GM19023 (cell line): Measurements from ENCODE around the gene ENGASE.

ENCODE experiments used
- ATAC-seq: cut with Tn5 transposase; IDR thresholded peaks from one replicate; pipeline ENCODE4 v1.9.1; 2021; ENCODE audit warnings: mild to moderate bottlenecking, moderate library complexity; ENCODE audit not compliant: unreplicated experiment

ENGASE gene

DNA sequence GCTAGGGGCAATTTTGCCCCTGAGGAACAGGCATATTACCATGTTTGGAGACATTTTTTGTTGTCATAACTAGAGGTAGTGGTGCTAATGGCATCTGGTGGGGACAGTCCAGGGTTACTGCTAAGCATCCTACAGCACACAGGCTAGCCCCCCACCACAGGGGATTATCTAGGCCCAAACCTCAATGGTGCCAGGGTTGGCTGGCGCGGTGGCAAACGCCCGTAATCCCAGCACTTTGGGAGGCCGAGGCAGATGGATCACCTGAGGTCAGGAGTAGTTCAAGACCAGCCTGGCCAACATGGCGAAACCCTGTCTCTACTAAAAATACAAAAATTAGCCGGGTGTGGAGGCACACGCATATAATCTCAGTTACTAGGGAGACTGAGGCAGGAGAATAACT, 35.5 kb upstream of the ENGASE start:
- no peak for ATAC-seq

DNA sequence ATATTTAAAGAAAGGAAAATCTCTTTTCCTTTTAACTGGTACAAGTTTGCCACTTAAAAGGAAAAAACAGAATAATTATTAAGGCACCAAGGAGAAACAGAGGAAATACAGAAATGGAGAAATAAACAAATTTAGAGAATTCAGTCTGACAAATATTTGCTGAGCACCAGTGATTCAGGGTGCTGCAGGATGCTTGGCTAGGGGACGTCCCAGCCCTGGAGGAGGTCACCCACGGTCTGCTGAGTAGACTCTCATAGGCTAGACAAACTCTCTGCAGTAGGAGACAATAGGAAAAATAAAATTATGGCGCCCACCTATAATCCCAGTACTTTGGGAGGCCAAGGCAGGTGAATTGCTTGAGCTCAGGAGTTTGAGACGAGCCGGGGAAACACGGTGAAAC, 34.7 kb upstream of the ENGASE start:
- no peak for ATAC-seq

DNA sequence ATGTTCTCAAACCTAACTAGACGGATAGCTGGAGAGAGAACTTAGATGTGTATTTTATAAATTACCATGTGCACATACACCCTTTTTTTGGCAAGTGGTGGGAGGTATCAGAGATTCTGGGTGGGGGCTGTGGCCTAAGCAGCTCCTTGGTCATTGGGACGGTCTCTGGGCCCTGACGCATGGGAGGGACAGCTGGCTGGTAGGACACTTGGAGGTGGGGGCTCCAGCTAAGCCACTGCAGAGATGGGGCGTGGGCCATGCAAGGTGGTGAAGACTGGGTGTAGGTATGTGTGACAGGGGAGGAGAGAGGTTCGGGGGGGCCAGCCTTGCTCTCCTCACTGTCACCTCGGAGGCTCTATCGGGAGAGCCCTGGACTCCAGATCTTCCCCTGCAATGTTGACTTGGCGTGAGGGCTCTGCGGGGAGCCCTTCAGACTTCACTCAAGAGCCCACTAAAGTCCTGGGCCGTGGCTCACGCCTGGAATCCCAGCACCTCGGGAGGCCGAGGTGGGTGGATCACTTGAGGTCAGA, 33.5 kb upstream of the ENGASE start:
- ATAC-seq, result no peak

DNA sequence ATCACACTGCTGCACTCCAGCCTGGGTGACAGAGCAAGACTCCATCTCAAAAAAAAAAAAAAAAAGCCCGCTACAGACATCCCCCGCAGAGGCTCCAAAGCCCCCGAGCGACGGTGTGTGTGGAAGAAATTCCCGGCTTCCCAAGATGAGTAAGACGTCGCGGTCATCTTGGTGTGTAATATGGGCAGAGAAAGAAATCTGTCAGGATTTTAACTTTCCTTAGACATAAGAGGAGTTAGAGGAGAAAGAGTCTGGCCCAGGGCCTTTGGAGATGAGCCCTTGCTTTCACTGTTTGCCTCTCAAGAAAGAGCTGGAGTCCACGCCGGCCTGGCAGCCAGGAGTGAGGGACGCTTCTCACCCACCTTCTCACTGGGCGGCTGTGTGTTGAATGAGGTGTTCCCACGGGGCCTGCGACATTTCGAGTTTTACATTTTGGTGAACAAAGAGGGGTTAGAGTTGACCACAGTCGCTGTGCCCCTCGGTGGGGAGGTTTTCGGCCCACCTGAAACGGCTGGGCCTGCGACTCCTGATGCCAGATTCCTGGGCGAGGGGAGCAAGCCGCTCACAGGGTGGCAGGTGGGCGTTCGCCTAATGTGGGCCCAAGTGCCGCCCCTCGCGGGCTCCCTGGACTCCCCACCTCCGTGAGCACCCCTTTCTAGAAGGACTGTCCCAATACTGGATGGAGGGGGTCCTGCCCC, 32.8 kb upstream of the ENGASE start:
- ATAC-seq, result no peak

DNA sequence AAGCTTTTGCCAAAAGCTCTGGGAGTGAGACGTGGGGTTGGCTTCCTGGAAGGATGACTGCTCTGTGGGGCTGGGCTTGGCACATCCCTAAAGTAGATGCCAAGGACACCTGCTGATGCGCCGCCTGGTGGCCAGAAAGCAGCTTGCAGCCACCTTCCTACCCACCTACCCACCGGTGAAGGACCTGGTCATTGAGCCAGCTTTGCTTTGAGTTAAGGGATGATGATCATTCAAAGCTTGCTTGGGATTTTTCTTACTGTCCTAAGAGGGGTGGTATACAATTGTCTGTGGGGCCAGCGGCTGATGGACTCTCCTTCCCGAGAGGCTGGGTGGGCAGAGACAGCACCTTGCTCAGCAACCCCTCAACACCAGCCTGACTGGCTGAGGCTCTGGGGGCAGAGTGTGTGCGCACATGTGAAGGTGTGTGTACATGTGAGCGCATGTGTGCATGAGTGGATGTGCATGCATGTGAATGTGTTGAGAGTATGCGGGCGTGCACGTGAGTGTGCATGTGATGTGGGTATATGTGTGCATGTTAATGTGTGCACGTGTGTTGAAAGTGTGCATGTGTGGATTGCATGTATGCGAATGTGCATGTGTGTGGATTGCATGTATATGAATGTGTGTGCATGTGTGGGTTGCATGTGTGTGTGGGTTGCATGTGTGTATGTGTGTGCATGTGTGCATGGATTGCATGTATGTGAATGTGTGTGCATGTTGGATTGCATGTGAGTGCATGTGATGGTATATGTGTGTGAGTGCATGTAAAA, 32.0 kb upstream of the ENGASE start:
- no peak for ATAC-seq

DNA sequence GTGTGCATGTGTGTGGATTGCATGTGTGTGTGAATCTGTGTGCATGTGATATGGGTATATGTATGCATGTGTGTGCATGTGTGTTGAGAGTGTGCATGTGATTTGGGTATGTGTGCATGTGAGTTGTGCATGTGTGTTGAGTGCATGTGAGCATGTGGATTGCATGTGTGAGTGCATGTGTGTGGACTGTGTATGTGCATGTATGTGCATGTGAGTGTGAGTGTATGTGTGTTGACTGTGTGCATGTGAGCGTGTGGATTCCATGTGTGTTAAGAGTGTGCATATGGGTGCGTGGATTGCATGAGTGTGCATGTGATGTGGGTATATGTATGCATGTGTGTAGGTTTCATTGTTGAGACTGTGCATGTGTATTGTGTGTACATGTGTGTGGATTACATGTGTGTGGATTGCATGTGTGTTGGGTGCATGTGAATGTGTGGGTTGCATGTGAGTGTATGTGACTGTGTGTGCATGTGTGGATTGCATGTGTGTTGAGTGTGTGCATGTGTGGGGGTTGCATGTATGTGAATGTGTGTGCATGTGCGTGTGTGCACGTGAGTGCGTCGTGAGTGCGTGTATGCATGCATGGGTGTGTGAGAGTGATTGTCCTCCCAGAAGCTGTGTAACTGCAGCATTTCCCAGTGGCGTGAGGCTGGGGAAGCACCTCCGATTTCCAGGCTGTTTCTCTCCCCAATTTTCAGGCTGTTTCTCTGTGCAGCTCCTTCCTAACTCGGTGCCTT, 31.3 kb upstream of the ENGASE start:
- ATAC-seq, result no peak

DNA sequence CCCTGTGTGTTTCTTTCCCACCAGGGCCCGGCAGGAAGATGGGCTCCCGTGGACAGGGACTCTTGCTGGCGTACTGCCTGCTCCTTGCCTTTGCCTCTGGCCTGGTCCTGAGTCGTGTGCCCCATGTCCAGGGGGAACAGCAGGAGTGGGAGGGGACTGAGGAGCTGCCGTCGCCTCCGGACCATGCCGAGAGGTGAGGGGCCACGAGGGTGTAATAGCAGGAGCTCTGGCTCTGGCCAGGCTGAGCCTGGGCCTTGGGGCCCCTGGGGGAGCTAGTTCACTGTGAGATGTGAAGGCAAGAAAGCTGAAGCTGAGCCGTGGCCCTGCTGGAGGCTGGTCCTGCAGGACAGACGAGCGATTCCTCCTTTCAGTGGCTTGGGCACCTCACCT, 30.7 kb upstream of the ENGASE start:
- no peak for ATAC-seq

DNA sequence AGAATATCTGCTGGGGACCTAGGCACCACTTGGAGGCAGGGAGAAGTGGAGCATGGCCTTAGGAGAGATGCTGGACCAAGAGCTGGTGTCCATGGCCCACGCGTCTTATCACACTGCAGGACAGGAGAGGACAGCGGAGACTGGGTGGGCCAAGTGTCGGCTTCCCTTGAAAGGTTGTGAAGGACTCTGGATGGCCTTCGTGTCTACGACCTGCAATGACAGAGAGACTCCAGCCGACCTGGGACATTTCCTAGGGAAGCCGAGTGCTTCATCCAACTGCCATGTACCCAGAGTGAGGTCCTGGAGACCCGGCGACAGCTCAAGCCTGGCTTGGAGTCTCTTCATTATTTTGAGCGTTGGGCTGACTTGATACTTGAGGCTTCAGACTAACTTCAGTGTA, 30.2 kb upstream of the ENGASE start:
- no peak for ATAC-seq

DNA sequence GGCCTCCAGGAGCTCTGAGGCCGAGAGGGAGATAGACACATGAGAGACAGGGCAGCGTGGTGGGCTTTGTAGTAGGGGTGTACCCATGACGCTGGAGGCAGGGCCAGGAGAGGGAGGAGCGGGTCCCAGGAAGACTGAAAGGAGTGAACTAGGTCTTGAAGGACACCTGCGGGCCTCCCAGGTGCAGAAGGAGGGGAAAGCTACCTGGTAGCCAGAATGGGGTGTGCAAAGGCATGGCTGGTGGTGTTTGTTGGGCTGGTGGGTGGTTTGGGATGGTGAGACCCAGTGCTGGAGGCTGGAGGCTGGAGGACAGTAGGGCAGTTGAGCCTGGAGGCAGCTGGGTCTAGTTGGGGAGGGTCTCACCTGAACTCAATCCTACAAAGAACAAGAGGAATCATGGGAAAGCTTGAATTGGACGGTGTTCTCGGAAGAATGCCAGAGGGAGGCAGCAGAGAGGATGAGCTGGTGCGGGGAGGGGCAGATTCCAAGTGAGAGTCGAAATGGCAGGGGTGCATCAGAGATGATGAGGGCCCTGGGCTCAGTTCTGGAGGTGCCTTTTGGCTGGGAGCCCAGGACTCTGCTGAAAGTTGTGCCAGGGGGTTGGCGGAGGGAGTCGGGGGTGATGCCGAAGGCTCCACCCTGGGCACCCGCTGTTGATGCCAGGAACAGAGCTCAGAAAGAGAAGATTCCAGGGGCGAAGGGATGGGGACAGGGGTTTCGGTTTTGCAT, 29.5 kb upstream of the ENGASE start:
- ATAC-seq, result no peak

DNA sequence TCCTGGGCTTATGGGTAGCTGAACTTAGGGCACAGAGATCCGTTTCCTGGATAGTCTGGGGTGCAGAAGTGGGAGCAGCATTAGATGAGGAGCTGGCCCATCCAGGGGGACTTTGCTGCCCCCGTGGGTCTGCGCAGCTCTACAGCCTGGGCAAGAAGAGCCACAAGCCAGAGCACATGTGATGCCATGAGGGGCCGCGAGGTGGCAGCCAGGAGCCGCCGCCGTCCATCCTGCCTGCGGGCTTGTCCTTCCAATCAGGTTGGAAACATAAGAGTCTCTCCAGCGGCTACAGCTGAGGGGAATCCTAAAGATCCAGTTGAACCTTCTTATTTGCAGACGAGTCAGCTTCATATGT, 28.8 kb upstream of the ENGASE start:
- no peak for ATAC-seq

DNA sequence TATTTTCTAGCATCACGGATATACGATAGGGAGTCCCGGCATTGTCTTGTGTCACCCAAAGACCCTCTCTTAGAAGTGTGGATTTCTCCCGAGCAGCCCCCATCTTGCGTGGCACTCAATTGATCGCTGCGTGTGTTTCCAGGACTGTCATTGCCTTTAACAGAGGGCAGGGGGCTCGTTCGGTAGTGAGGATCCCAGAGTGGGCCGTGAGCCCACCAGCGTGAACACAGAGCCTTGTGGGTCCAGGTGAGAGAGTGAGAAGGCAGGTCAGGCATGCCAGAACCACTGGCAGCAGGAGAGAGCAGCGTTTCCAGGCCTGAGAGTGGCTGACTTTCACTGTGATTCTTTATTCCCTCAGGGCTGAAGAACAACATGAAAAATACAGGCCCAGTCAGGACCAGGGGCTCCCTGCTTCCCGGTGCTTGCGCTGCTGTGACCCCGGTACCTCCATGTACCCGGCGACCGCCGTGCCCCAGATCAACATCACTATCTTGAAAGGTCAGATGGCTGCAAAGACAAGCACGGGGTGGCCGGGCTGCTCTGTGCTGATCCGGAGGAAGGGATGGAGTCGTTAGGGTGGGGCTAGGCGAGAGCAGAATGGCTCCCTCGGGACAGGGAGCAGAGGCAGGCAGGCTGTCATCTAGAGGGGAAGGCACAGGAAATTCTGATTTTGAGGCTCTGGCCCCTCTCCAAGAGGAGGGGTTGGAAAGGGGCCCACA, 28.3 kb upstream of the ENGASE start:
- ATAC-seq, result no peak

DNA sequence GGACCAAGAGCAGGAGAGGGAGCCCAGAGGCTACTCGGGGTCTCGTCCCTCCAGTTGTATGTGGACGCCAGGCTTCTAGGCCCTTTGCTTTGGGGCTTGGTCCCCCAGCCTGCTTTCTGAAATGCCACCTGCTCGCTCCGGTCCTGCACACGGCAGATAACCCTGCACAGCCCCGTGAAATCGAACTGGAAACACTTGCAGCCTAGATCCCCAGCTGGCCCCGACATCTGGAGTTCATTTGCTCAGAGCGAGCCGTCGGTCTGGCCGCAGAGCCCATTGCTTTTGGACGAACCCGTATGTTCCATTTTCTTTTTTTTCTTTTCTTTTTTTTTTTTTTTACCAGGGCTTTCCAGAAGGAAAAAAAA, 27.7 kb upstream of the ENGASE start:
- ATAC-seq, result no peak

DNA sequence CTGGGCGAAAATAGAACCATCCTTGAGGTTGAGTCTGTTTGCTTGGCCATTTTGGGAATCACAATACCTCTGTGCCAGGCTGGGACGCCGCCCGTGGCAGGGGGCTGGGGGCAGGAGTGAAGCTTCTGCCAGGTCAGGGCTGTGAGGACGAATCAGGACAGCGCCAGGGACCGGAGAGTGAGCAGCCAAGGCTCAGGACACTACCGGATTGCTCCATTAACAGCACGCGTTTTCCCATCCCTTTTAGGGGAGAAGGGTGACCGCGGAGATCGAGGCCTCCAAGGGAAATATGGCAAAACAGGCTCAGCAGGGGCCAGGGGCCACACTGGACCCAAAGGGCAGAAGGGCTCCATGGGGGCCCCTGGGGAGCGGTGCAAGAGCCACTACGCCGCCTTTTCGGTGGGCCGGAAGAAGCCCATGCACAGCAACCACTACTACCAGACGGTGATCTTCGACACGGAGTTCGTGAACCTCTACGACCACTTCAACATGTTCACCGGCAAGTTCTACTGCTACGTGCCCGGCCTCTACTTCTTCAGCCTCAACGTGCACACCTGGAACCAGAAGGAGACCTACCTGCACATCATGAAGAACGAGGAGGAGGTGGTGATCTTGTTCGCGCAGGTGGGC, 27.2 kb upstream of the ENGASE start:
- no peak for ATAC-seq

DNA sequence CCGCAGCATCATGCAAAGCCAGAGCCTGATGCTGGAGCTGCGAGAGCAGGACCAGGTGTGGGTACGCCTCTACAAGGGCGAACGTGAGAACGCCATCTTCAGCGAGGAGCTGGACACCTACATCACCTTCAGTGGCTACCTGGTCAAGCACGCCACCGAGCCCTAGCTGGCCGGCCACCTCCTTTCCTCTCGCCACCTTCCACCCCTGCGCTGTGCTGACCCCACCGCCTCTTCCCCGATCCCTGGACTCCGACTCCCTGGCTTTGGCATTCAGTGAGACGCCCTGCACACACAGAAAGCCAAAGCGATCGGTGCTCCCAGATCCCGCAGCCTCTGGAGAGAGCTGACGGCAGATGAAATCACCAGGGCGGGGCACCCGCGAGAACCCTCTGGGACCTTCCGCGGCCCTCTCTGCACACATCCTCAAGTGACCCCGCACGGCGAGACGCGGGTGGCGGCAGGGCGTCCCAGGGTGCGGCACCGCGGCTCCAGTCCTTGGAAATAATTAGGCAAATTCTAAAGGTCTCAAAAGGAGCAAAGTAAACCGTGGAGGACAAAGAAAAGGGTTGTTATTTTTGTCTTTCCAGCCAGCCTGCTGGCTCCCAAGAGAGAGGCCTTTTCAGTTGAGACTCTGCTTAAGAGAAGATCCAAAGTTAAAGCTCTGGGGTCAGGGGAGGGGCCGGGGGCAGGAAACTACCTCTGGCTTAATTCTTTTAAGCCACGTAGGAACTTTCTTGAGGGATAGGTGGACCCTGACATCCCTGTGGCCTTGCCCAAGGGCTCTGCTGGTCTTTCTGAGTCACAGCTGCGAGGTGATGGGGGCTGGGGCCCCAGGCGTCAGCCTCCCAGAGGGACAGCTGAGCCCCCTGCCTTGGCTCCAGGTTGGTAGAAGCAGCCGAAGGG, 26.4 kb upstream of the ENGASE start:
- no peak for ATAC-seq

DNA sequence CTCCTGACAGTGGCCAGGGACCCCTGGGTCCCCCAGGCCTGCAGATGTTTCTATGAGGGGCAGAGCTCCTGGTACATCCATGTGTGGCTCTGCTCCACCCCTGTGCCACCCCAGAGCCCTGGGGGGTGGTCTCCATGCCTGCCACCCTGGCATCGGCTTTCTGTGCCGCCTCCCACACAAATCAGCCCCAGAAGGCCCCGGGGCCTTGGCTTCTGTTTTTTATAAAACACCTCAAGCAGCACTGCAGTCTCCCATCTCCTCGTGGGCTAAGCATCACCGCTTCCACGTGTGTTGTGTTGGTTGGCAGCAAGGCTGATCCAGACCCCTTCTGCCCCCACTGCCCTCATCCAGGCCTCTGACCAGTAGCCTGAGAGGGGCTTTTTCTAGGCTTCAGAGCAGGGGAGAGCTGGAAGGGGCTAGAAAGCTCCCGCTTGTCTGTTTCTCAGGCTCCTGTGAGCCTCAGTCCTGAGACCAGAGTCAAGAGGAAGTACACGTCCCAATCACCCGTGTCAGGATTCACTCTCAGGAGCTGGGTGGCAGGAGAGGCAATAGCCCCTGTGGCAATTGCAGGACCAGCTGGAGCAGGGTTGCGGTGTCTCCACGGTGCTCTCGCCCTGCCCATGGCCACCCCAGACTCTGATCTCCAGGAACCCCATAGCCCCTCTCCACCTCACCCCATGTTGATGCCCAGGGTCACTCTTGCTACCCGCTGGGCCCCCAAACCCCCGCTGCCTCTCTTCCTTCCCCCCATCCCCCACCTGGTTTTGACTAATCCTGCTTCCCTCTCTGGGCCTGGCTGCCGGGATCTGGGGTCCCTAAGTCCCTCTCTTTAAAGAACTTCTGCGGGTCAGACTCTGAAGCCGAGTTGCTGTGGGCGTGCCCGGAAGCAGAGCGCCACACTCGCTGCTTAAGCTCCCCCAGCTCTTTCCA, 25.5 kb upstream of the ENGASE start:
- ATAC-seq, result no peak

DNA sequence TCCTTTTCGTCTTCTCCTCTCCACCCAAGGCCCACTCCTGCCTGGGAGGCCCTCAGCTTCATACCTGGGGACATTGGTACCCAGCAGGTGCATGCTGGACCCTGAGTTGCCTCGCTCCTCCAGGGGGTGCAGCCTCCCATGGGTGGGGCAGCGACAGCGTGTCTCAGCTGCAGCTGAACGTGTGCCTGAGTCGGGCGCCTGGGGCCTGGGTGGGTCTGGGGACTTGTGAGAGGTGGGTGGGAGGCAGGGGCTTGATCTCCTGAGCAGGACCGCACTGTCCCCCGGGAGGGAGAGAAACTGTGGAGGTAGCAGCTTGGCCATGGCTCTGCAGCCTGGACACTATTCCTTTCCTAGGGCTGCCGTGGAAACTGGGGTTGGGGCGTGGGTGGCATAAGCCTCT, 24.8 kb upstream of the ENGASE start:
- ATAC-seq, result no peak

DNA sequence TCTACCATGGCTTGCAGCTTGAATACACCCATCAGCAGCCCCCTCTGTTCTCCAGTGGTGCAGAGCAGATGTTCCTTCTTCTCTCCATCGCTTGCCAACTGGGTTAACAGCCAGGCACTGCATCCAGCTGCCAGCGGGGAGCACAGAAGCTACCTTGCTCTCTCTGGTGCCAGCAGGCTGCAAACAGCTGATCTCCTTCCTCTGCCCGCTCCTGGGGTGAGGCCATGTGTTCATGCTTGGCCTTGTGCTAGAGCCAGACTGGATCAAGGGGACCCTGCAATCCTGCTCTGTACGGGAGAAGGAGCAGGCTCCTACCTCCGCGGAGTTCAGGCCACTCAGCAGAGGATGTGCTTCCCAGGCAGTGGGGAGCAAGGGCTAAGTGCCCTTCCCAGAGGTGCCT, 24.1 kb upstream of the ENGASE start:
- ATAC-seq, result no peak

DNA sequence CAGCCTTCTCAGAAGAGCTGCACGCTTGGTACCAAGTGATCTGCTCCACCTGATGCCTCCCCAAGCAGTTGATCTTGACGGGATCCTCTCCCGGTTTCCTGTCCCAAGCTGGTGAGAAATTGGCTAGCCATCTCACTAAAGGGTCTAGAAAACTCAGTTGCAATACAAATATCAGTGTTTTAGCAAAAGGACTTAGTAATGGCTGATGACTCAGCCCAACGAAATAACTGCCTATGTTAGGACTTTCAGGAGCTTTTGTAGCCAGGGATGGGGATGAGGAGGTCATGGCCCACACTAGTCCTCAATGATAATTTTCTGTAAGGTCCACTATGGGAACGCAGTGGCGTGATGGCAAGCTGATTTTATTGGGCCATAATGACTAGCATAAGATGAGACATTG, 23.3 kb upstream of the ENGASE start:
- no peak for ATAC-seq
